ENCODE results near the gene ICAM1. TPM values are rescaled to one million over a fixed set of nuclear protein-coding genes. Genes with fewer than 3 reads are reported as not detected.
A peak's percentile ranks its signal among the peaks of the same experiment; 100 is the strongest.

The ICAM1 gene
- total RNA-seq, 1 donor from 2014 or later, result 19.0 TPM

- no peak for TF ChIP-seq CTCF (IDR thresholded peaks at IDR 0.05)
- Mint-ChIP-seq H3K4me1 (ENCODE audit: low read depth) (no peaks in the 10 kb centered on the region), H3K27ac (ENCODE audit: unreplicated experiment) (no peak overlapping the region), H3K9me3 (ENCODE audit: low read depth) (no peaks in the 10 kb centered on the region), H3K4me3 (ENCODE audit: unreplicated experiment) (no peak overlapping the region), H3K36me3 (ENCODE audit: low read depth) (peaks cover 14% of the 10 kb centered on the region), H3K27me3 (ENCODE audit: low read depth) (no peaks in the 10 kb centered on the region)
- no peak for DNase-seq (ENCODE audit: low spot score)
Observed at GRCh38 chr19:10325732-10326131, 54.8 kb downstream of the ICAM1 start.

GRCh38 chr19:10327793-10328192 is 56.9 kb downstream of the ICAM1 start:
- H3K27me3 Mint-ChIP-seq (ENCODE audit: low read depth), result no peaks in the 10 kb centered on the region
- no peak for TF ChIP-seq CTCF (IDR thresholded peaks at IDR 0.05)
- H3K4me1 Mint-ChIP-seq (ENCODE audit: low read depth), result peaks cover 12% of the 10 kb centered on the region
- DNase-seq (ENCODE audit: low spot score), result no peak
- H3K36me3 Mint-ChIP-seq (ENCODE audit: low read depth), result peaks cover 9% of the 10 kb centered on the region
- no peaks in the 10 kb centered on the region for H3K9me3 Mint-ChIP-seq (ENCODE audit: low read depth)
- no peak overlapping the region for H3K4me3 Mint-ChIP-seq (ENCODE audit: unreplicated experiment)
- H3K27ac Mint-ChIP-seq (ENCODE audit: unreplicated experiment), result no peak overlapping the region

GRCh38 chr19:10328558-10329429 is 57.9 kb downstream of the ICAM1 start:
- Mint-ChIP-seq H3K27ac (ENCODE audit: unreplicated experiment) (no peak overlapping the region), H3K9me3 (ENCODE audit: low read depth) (no peaks in the 10 kb centered on the region), H3K4me3 (ENCODE audit: unreplicated experiment) (no peak overlapping the region), H3K4me1 (ENCODE audit: low read depth) (peaks cover 16% of the 10 kb centered on the region), H3K36me3 (ENCODE audit: low read depth) (peaks cover 9% of the 10 kb centered on the region), H3K27me3 (ENCODE audit: low read depth) (no peaks in the 10 kb centered on the region)
- DNase-seq (ENCODE audit: low spot score), result no peak
- TF ChIP-seq CTCF (IDR thresholded peaks at IDR 0.05), result no peak

GRCh38 chr19:10329555-10329954 is 58.6 kb downstream of the ICAM1 start:
- TF ChIP-seq CTCF (IDR thresholded peaks at IDR 0.05), result no peak
- Mint-ChIP-seq H3K36me3 (ENCODE audit: low read depth) (peaks cover 9% of the 10 kb centered on the region), H3K27ac (ENCODE audit: unreplicated experiment) (no peak overlapping the region), H3K4me1 (ENCODE audit: low read depth) (peaks cover 23% of the 10 kb centered on the region), H3K9me3 (ENCODE audit: low read depth) (no peaks in the 10 kb centered on the region), H3K4me3 (ENCODE audit: unreplicated experiment) (no peak overlapping the region), H3K27me3 (ENCODE audit: low read depth) (no peaks in the 10 kb centered on the region)
- no peak for DNase-seq (ENCODE audit: low spot score)

- Mint-ChIP-seq H3K4me3 (ENCODE audit: unreplicated experiment) (peak overlapping the region; percentile 94), H3K4me1 (ENCODE audit: low read depth) (peaks cover 28% of the 10 kb centered on the region), H3K9me3 (ENCODE audit: low read depth) (no peaks in the 10 kb centered on the region), H3K27ac (ENCODE audit: unreplicated experiment) (peak overlapping the region; percentile 99), H3K36me3 (ENCODE audit: low read depth) (peaks cover 6% of the 10 kb centered on the region), H3K27me3 (ENCODE audit: low read depth) (no peaks in the 10 kb centered on the region)
- no peak for DNase-seq (ENCODE audit: low spot score)
- TF ChIP-seq CTCF (IDR thresholded peaks at IDR 0.05), result peak; percentile 55
Observed at GRCh38 chr19:10332158-10332964, 61.4 kb downstream of the ICAM1 start.

All from chondrocyte (in vitro differentiated cells).